Anterior cingulate cortex (tissue), 58 donors: Measurements from ENCODE around the gene FGF18.
"Not testable (repeated sequence)": the region's sequence is repeated elsewhere in the genome, so short reads cannot be mapped to it uniquely, and the experiment has no call there.

ENCODE experiments used
- DNase-seq, 58 donors: peaks; one replicate each; lab custom pipeline; 2025; lab: John Stamatoyannopoulos, UW

The FGF18 gene

GRCh38 chr5:171398660-171399059 is 20.8 kb upstream of the FGF18 start:
- DNase-seq, result not testable (repeated sequence)

GRCh38 chr5:171400169-171400568 is 19.3 kb upstream of the FGF18 start:
- DNase-seq, result no peak

GRCh38 chr5:171401167-171401947 is 18.1 kb upstream of the FGF18 start:
- DNase-seq, result no peak

GRCh38 chr5:171402751-171403150 is 16.7 kb upstream of the FGF18 start:
- DNase-seq, result not testable (repeated sequence)

GRCh38 chr5:171405615-171406014 is 13.8 kb upstream of the FGF18 start:
- no peak for DNase-seq

GRCh38 chr5:171407234-171407633 is 12.2 kb upstream of the FGF18 start:
- DNase-seq, result no peak

GRCh38 chr5:171409164-171410136 is 10.0 kb upstream of the FGF18 start:
- DNase-seq, result no peak

- no peak for DNase-seq
Measured at GRCh38 chr5:171410181-171410580, 9.3 kb upstream of the FGF18 start.

- DNase-seq, result no peak
Measured at GRCh38 chr5:171412186-171412585, 7.3 kb upstream of the FGF18 start.

GRCh38 chr5:171413153-171413910 is 6.1 kb upstream of the FGF18 start:
- no peak for DNase-seq

GRCh38 chr5:171413993-171414392 is 5.5 kb upstream of the FGF18 start:
- not testable (repeated sequence) for DNase-seq

- DNase-seq, result no peak
Measured at GRCh38 chr5:171415115-171415730, 4.2 kb upstream of the FGF18 start.

- no peak for DNase-seq
Measured at GRCh38 chr5:171416160-171417049, 3.0 kb upstream of the FGF18 start.

GRCh38 chr5:171418316-171418981 is 998 bp upstream of the FGF18 start:
- peak in 53 of 58 donors; percentile 13 to 79 (median 46) for DNase-seq

- peak in 3 of 58 donors; percentile 3 to 21 (median 18) for DNase-seq
Measured at GRCh38 chr5:171419688-171420430, 412 bp downstream of the FGF18 start.

GRCh38 chr5:171420431-171421241 is 1.2 kb downstream of the FGF18 start:
- DNase-seq, result peak in 51 of 58 donors; percentile 12 to 85 (median 55)
